K562 (cell line): Measurements from ENCODE around the gene COG3. TPM values are rescaled to one million over a fixed set of nuclear protein-coding genes. Genes with fewer than 3 reads are reported as not detected.

Experiments used
- ATAC-seq: fragments of 200-7000 bp; cut with Tn5 transposase; 3 replicates; pipeline ENCODE4 v1.9.1; 2020; ENCODE audit warnings: moderate library complexity
- BruUV-seq: library from RNA; stranded (reverse); fragments of 400-500 nt; replicated peaks from 2 replicates; lab custom pipeline; 2021; lab: Mats Ljungman, UMichigan
- CTCF ChIA-PET: fragments of 300-600 bp; formaldehyde crosslinking; extraction: SDS; loops from one replicate; lab custom pipeline; 2021; ENCODE audit warnings: low intra/inter-chr PET ratio; lab: Yijun Ruan, JAX
- POLR2A ChIA-PET: fragments of 300-600, 350-650 bp; sonication (Branson Sonifier 250); formaldehyde crosslinking; extraction: SDS; loops from one replicate; lab custom pipeline; 2021; ENCODE audit warnings: antibody characterized with exemption, inconsistent platforms; lab: Yijun Ruan, JAX
- DNase-seq, 4 experiments: peaks; one replicate each; pipeline versions ENCODE4 v3.0.0 to v3.0.0-alpha.2; 2011 to 2018; ENCODE audit warnings: low spot score in 3 of 4, mixed read lengths in 3 of 4; ENCODE audit errors: extremely low read depth in 1 of 4
- FAIRE-seq: peaks from 2 replicates; lab custom pipeline; 2011; peaks lifted over from hg19 to GRCh38; lab: Jason Lieb, UNC
- H2AFZ ChIP-seq: 2 replicates; pipeline ENCODE4 v1.6.0; 2011; ENCODE audit warnings: low read depth, low read length, control low read depth, inconsistent platforms
- H3K27ac ChIP-seq: fragments of 200-600 bp; 3 replicates; pipeline ENCODE4 v1.8.0; 2011; ENCODE audit warnings: low read depth, mild to moderate bottlenecking, control low read depth, inconsistent platforms, low read length, moderate library complexity, mixed read lengths; ENCODE audit errors: extremely low read depth
- H3K27me3 ChIP-seq, 2 experiments: fragments of 300-600 bp in 1 of 2; 2 replicates in 1 of 2; 3 replicates in 1 of 2; pipeline versions ENCODE4 v1.6.0 to v1.8.0; 2011; ENCODE audit warnings: inconsistent platforms in 2 of 2, low read length in 2 of 2, mild to moderate bottlenecking in 1 of 2, mixed read lengths in 1 of 2, moderate library complexity in 1 of 2; ENCODE audit not compliant: control insufficient read depth in 2 of 2, insufficient read depth in 2 of 2
- H3K36me3 ChIP-seq: fragments of 300-600 bp; 3 replicates; pipeline ENCODE4 v1.8.0; 2011; ENCODE audit warnings: mild to moderate bottlenecking, low read length, inconsistent platforms; ENCODE audit not compliant: control insufficient read depth, insufficient read depth
- H3K4me1 ChIP-seq, 2 experiments: fragments of 200-600 bp in 1 of 2; replicated peaks in 1 of 2; 2 replicates in 1 of 2; 3 replicates in 1 of 2; pipeline versions ENCODE4 v1.5.1 to v1.8.0; 2011; ENCODE audit warnings: inconsistent platforms in 2 of 2, low read length in 2 of 2, mild to moderate bottlenecking in 1 of 2, mixed read lengths in 1 of 2, moderate library complexity in 1 of 2; ENCODE audit not compliant: control insufficient read depth in 2 of 2, insufficient read depth in 2 of 2
- H3K4me2 ChIP-seq: 2 replicates; pipeline ENCODE4 v1.6.1; 2011; ENCODE audit warnings: low read length, control low read depth, inconsistent platforms, mixed read lengths; ENCODE audit not compliant: insufficient read depth
- H3K4me3 ChIP-seq: fragments of 200-600 bp; sonication (generic), shearing (Covaris generic); 2 replicates; pipeline ENCODE4 v1.5.1; 2016; ENCODE audit warnings: control low read depth, inconsistent platforms
- H3K79me2 ChIP-seq: fragments of 200-600 bp; 3 replicates; pipeline ENCODE4 v1.8.0; 2011; ENCODE audit warnings: low read length, inconsistent platforms; ENCODE audit not compliant: control insufficient read depth, insufficient read depth
- H3K9ac ChIP-seq, 2 experiments: 2 replicates each; pipeline versions ENCODE4 v1.6.0 to v1.6.1; 2011; ENCODE audit warnings: low read depth in 2 of 2, low read length in 2 of 2, control low read depth in 1 of 2, inconsistent platforms in 1 of 2, mild to moderate bottlenecking in 1 of 2, mixed read lengths in 1 of 2; ENCODE audit not compliant: insufficient read depth in 1 of 2
- H3K9me1 ChIP-seq: one replicate; pipeline ENCODE4 v1.6.0; 2011; ENCODE audit warnings: inconsistent platforms, mild to moderate bottlenecking, low read length, moderate library complexity; ENCODE audit not compliant: control insufficient read depth, insufficient read depth
- H3K9me3 ChIP-seq: replicated peaks from 2 replicates; pipeline ENCODE4 v1.5.1; 2011; ENCODE audit warnings: low read depth, low read length, inconsistent platforms; ENCODE audit not compliant: control insufficient read depth, insufficient read depth
- H4K20me1 ChIP-seq: replicated peaks from 2 replicates; pipeline ENCODE4 v1.6.1; 2011; ENCODE audit warnings: low read length, inconsistent platforms, mixed read lengths; ENCODE audit not compliant: control insufficient read depth, insufficient read depth
- GMEB1 ChIP-seq: fragments of 250-450 bp; sonication (Bioruptor Pico); IDR thresholded peaks from 2 replicates; pipeline ENCODE4 v1.4.0; 2020; ENCODE audit warnings: mild to moderate bottlenecking
- KLF10 ChIP-seq: fragments of 250-450 bp; sonication (Bioruptor Pico); IDR thresholded peaks from 2 replicates; pipeline ENCODE4 v1.6.1; 2021; ENCODE audit warnings: matching md5 sums
- NELFE ChIP-seq: IDR thresholded peaks from 2 replicates; pipeline ENCODE4 v1.6.1; 2011; ENCODE audit warnings: mild to moderate bottlenecking; ENCODE audit not compliant: insufficient read depth, insufficient read length
- POLR2B ChIP-seq: fragments of 450-650 bp; IDR thresholded peaks from 2 replicates; pipeline ENCODE4 v1.6.1; 2018; ENCODE audit warnings: low read depth; ENCODE audit not compliant: partially characterized antibody
- PPARD ChIP-seq: fragments of 250-450 bp; sonication (Bioruptor Pico); IDR thresholded peaks from 2 replicates; pipeline ENCODE4 v1.8.0; 2022; ENCODE audit warnings: inconsistent platforms, mild to moderate bottlenecking, moderate library complexity
- PRDM10 ChIP-seq: fragments of 450-650 bp; IDR thresholded peaks from 2 replicates; pipeline ENCODE4 v1.6.1; 2018; ENCODE audit not compliant: partially characterized antibody
- RB1 ChIP-seq: fragments of 450-650 bp; IDR thresholded peaks from 2 replicates; pipeline ENCODE4 v1.6.1; 2017; ENCODE audit warnings: low read depth, mild to moderate bottlenecking
- RBFOX2 ChIP-seq: fragments of 200-400 bp; formaldehyde crosslinking; IDR thresholded peaks from 2 replicates; pipeline ENCODE4 v1.6.1; 2017; ENCODE audit warnings: low read depth, mild to moderate bottlenecking, low read length, moderate library complexity
- RCOR1 ChIP-seq, 2 experiments: IDR thresholded peaks; 2 replicates each; pipeline ENCODE4 v1.6.1; 2012; ENCODE audit warnings: low read depth in 2 of 2, low read length in 2 of 2, borderline replicate concordance in 1 of 2, improper control_type of control experiment in 1 of 2
- SRSF9 ChIP-seq: fragments of 200-400 bp; formaldehyde crosslinking; IDR thresholded peaks from 2 replicates; pipeline ENCODE4 v1.6.1; 2017; ENCODE audit warnings: low read depth, low read length, borderline replicate concordance
- STAT5A ChIP-seq: IDR thresholded peaks from 2 replicates; pipeline ENCODE4 v1.6.1; 2012; ENCODE audit warnings: low read length, inconsistent platforms, borderline replicate concordance
- ZNF224 ChIP-seq: sonication (generic); formaldehyde crosslinking; IDR thresholded peaks from 2 replicates; pipeline ENCODE4 v1.8.0; 2022; ENCODE audit warnings: mild to moderate bottlenecking, missing genetic modification reagents
- ZNF717 ChIP-seq: fragments of 250-450 bp; sonication (Bioruptor Pico); IDR thresholded peaks from 2 replicates; pipeline ENCODE4 v1.5.0; 2021
- WGBS: fragments of 100-300 bp; shearing (Covaris generic); methylation state at CpG from one replicate; pipeline ENCODE4 v1.1.6; 2016; ENCODE audit warnings: low coverage, mixed read lengths; ENCODE audit not compliant: insufficient coverage; ENCODE audit errors: missing lambda C conversion rate; 5-methylcytosine and 5-hydroxymethylcytosine counted together
- in situ Hi-C: fragments of 300-500 bp; cut with MboI; formaldehyde crosslinking; loops from 4 replicates; pipeline ENCODE4 v1.15.0; 2018; ENCODE audit warnings: inconsistent platforms, mixed read lengths
- intact Hi-C: fragments of 100-400 bp; cut with micrococcal nuclease; formaldehyde crosslinking; loops from 2 replicates; pipeline ENCODE4 v1.14.2; 2022
- polyA plus RNA-seq, 8 experiments: library from polyadenylated mRNA; depleted of rRNA in 4 of 8; stranded (reverse) in 5 of 8; unstranded in 3 of 8; fragments of >200 nt; fragmentation: Nextera tagmentation in 2 of 8; fragmentation: Illumina TruSeq in 1 of 8; extraction: Ambion mirVana in 2 of 8; extraction: Trizol in 1 of 8; gene quantifications; 2 replicates each; pipeline versions ENCODE4 v1.2.1 to v1.2.3, GENCODE V29; 2011 to 2014; ENCODE audit warnings: inconsistent platforms in 1 of 8, missing spikeins in 1 of 8
- total RNA-seq, 7 experiments: library from RNA; depleted of rRNA in 6 of 7; stranded (reverse); fragments of >200 nt in 6 of 7; fragmentation: Illumina TruSeq in 2 of 7; extraction: Trizol in 2 of 7; gene quantifications; 2 replicates each; pipeline versions ENCODE4 v1.2.1 to v1.2.3, GENCODE V29; 2011 to 2021; ENCODE audit warnings: low replicate concordance in 1 of 7

Gene COG3
- total and polyA plus RNA-seq, 9 of the 15 experiments (the other 6 are each of a cell fraction or from before 2014, with no cell fraction given): 3.9 to 22.9 (median 14.5) TPM

GRCh38 chr13:45529758-45530157 is 65.0 kb downstream of the COG3 start:
- Histone ChIP-seq H3K79me2 (no peaks in the 10 kb centered on the region), H3K9ac (no peak overlapping the region), H4K20me1 (no peaks in the 10 kb centered on the region), H3K27me3 (no peaks in the 10 kb centered on the region), H3K27ac (no peak overlapping the region), H3K4me2 (no peak overlapping the region), H3K9me1 (no peaks in the 10 kb centered on the region), H3K9me3 (no peaks in the 10 kb centered on the region), H3K4me3 (no peak overlapping the region), H3K36me3 (peaks cover 52% of the 10 kb centered on the region; the same call in 2 of the 3 replicates), H3K4me1 (no peaks in the 10 kb centered on the region), H2AFZ (no peak overlapping the region)
- no peak for FAIRE-seq
- in situ Hi-C loops: no loop called here
- WGBS: 89% methylated on average over 3 of the region's 3 CpGs
- CTCF ChIA-PET: no interaction called here
- intact Hi-C loops: no loop called here
- BruUV-seq: no TSS peak
- POLR2A ChIA-PET: interaction anchor here (0.8 kb wide), 1 partner anchor 9 kb away, joined by 3 read pairs; no protein-coding TSS in a partner anchor
- ATAC-seq: no peak
- no peak for DNase-seq
- TF ChIP-seq NELFE: no peak
- no peak for TF ChIP-seq RCOR1 (IDR thresholded peaks at IDR 0.05; ENCODE audit: borderline replicate concordance in 1 of 2, low read depth in 2 of 2, low read length in 2 of 2)
- TF ChIP-seq ZNF224: no peak
- TF ChIP-seq PPARD (CRISPR knock-in tag): no peak
- TF ChIP-seq RB1: no peak
- no peak for TF ChIP-seq KLF10 (CRISPR knock-in tag)
- TF ChIP-seq ZNF717 (CRISPR knock-in tag): no peak
- no peak for TF ChIP-seq POLR2B
- no peak for TF ChIP-seq STAT5A
- no peak for TF ChIP-seq PRDM10
- TF ChIP-seq SRSF9: no peak
- TF ChIP-seq GMEB1 (CRISPR knock-in tag): no peak
- TF ChIP-seq RBFOX2: no peak
